Measurements from ENCODE around the gene POU2F1. TPM values are rescaled to one million over a fixed set of nuclear protein-coding genes. Genes with fewer than 3 reads are reported as not detected.

The POU2F1 gene
- total and polyA plus RNA-seq, 4 donors: 0.93 to 10.5 (median 6.5) TPM

DNA sequence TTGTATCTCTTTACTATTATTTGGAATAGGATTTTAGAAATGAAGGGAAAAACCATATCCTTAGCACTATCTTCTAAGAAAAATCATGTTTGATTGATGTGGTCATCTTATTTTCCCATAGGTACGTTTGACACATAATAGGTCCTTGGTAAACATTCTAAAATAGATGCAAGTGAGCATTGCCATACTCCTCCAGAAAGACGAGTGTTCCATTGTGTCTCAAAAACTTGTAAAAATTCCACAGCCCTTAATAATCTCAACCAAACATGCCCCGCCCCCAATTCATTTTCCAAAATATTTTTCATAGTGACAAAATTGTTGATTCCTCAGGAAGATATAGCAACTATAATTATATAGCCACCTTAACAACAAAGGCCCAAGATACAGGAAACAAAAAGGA, 184.2 kb downstream of the POU2F1 start (continued):
- TF ChIP-seq, protein P1, sequence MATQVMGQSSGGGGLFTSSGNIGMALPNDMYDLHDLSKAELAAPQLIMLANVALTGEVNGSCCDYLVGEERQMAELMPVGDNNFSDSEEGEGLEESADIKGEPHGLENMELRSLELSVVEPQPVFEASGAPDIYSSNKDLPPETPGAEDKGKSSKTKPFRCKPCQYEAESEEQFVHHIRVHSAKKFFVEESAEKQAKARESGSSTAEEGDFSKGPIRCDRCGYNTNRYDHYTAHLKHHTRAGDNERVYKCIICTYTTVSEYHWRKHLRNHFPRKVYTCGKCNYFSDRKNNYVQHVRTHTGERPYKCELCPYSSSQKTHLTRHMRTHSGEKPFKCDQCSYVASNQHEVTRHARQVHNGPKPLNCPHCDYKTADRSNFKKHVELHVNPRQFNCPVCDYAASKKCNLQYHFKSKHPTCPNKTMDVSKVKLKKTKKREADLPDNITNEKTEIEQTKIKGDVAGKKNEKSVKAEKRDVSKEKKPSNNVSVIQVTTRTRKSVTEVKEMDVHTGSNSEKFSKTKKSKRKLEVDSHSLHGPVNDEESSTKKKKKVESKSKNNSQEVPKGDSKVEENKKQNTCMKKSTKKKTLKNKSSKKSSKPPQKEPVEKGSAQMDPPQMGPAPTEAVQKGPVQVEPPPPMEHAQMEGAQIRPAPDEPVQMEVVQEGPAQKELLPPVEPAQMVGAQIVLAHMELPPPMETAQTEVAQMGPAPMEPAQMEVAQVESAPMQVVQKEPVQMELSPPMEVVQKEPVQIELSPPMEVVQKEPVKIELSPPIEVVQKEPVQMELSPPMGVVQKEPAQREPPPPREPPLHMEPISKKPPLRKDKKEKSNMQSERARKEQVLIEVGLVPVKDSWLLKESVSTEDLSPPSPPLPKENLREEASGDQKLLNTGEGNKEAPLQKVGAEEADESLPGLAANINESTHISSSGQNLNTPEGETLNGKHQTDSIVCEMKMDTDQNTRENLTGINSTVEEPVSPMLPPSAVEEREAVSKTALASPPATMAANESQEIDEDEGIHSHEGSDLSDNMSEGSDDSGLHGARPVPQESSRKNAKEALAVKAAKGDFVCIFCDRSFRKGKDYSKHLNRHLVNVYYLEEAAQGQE (IDR thresholded peaks at IDR 0.05): no peak

GRCh38 chr1:167408355-167408754, 187.7 kb downstream of the POU2F1 start:
- TF ChIP-seq GABPA (IDR thresholded peaks at IDR 0.05 in 1 of 2, conservative IDR thresholded peaks at IDR 0.05 in 1 of 2): no peak
- TF ChIP-seq RAD21 (IDR thresholded peaks at IDR 0.05): no peak
- TF ChIP-seq FOXA2 (IDR thresholded peaks at IDR 0.05): no peak
- no peak for TF ChIP-seq JUND (IDR thresholded peaks at IDR 0.05)
- TF ChIP-seq, protein P1 (IDR thresholded peaks at IDR 0.05): no peak
- TF ChIP-seq FOXA1 (IDR thresholded peaks at IDR 0.05): no peak
- H3K36me3 ChIP-seq (ENCODE audit: control insufficient read depth in 4 of 4, insufficient read depth in 3 of 4, low read depth in 1 of 4, low read length in 3 of 4): peaks cover 0 to 7% (median 6%) of the 10 kb centered on the region in 4 donors
- no peaks in the 10 kb centered on the region for H3K4me1 ChIP-seq (ENCODE audit: control insufficient read depth in 4 of 4, insufficient read depth in 4 of 4, low read length in 3 of 4)
- no peak overlapping the region for H3K27ac ChIP-seq (ENCODE audit: low read depth in 1 of 2, low read length in 2 of 2)
- no peak overlapping the region for H3K9ac ChIP-seq (ENCODE audit: low read depth in 1 of 2, low read length in 2 of 2)
- H3K27me3 ChIP-seq (ENCODE audit: control insufficient read depth in 4 of 4, insufficient read depth in 4 of 4, low read length in 3 of 4): no peaks in the 10 kb centered on the region
- no peak overlapping the region for H3K4me3 ChIP-seq (ENCODE audit: low read depth in 1 of 3, low read length in 3 of 3)
- DNase-seq (ENCODE audit: low spot score): no peak
- 94% methylated on average over 1 of the region's 1 CpG for WGBS
- no peaks in the 10 kb centered on the region for H3K9me3 ChIP-seq (ENCODE audit: control insufficient read depth in 4 of 4, low read length in 3 of 4)

- no peaks in the 10 kb centered on the region for H3K4me1 ChIP-seq (ENCODE audit: control insufficient read depth in 4 of 4, insufficient read depth in 4 of 4, low read length in 3 of 4)
- WGBS: 95% methylated on average over 1 of the region's 1 CpG
- H3K27ac ChIP-seq (ENCODE audit: low read depth in 1 of 2, low read length in 2 of 2): no peak overlapping the region
- no peak overlapping the region for H3K4me3 ChIP-seq (ENCODE audit: low read depth in 1 of 3, low read length in 3 of 3)
- peaks cover 0 to 9% (median 6%) of the 10 kb centered on the region in 4 donors for H3K36me3 ChIP-seq (ENCODE audit: control insufficient read depth in 4 of 4, insufficient read depth in 3 of 4, low read depth in 1 of 4, low read length in 3 of 4)
- H3K27me3 ChIP-seq (ENCODE audit: control insufficient read depth in 4 of 4, insufficient read depth in 4 of 4, low read length in 3 of 4): no peaks in the 10 kb centered on the region
- H3K9me3 ChIP-seq (ENCODE audit: control insufficient read depth in 4 of 4, low read length in 3 of 4): no peaks in the 10 kb centered on the region
- TF ChIP-seq YY1 (IDR thresholded peaks at IDR 0.05): no peak
- TF ChIP-seq HNF4G (IDR thresholded peaks at IDR 0.05): no peak
- TF ChIP-seq, protein P2, sequence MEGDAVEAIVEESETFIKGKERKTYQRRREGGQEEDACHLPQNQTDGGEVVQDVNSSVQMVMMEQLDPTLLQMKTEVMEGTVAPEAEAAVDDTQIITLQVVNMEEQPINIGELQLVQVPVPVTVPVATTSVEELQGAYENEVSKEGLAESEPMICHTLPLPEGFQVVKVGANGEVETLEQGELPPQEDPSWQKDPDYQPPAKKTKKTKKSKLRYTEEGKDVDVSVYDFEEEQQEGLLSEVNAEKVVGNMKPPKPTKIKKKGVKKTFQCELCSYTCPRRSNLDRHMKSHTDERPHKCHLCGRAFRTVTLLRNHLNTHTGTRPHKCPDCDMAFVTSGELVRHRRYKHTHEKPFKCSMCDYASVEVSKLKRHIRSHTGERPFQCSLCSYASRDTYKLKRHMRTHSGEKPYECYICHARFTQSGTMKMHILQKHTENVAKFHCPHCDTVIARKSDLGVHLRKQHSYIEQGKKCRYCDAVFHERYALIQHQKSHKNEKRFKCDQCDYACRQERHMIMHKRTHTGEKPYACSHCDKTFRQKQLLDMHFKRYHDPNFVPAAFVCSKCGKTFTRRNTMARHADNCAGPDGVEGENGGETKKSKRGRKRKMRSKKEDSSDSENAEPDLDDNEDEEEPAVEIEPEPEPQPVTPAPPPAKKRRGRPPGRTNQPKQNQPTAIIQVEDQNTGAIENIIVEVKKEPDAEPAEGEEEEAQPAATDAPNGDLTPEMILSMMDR (IDR thresholded peaks at IDR 0.05; ENCODE audit: low read depth, low read length, missing input control): peak; percentile 19
- peak; percentile 41 to 62 for TF ChIP-seq RAD21 (IDR thresholded peaks at IDR 0.05)
- TF ChIP-seq NR2F2 (IDR thresholded peaks at IDR 0.05): no peak
- TF ChIP-seq, protein P3, sequence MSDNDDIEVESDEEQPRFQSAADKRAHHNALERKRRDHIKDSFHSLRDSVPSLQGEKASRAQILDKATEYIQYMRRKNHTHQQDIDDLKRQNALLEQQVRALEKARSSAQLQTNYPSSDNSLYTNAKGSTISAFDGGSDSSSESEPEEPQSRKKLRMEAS (IDR thresholded peaks at IDR 0.05): no peak
- no peak for DNase-seq (ENCODE audit: low spot score)
- no peak overlapping the region for H3K9ac ChIP-seq (ENCODE audit: low read depth in 1 of 2, low read length in 2 of 2)
Observed at GRCh38 chr1:167409183-167409582, 188.5 kb downstream of the POU2F1 start.
